H1 (cell line): ENCODE results near the gene EGFR. TPM values are rescaled to one million over a fixed set of nuclear protein-coding genes. Genes with fewer than 3 reads are reported as not detected.
A peak's percentile ranks its signal among the peaks of the same experiment; 100 is the strongest.

ENCODE experiments used
- CTCF ChIA-PET: fragments of 300-600 bp; sonication (Branson Sonifier 250); formaldehyde crosslinking; loops from one replicate; lab custom pipeline; 2021; ENCODE audit not compliant: partially characterized antibody; lab: Charles Lee
- POLR2A ChIA-PET: fragments of 300-600 bp; sonication (Branson Sonifier 250); formaldehyde crosslinking; loops from one replicate; lab custom pipeline; 2021; ENCODE audit warnings: inconsistent platforms; ENCODE audit not compliant: partially characterized antibody; lab: Charles Lee
- DNase-seq, 2 experiments: peaks; one replicate each; pipeline versions ENCODE4 v3.0.0 to v3.0.0-alpha.2; 2010 to 2022; ENCODE audit warnings: low spot score in 2 of 2, low read depth in 1 of 2, mixed read lengths in 1 of 2
- FAIRE-seq: peaks from 2 replicates; lab custom pipeline; 2011; peaks lifted over from hg19 to GRCh38; lab: Jason Lieb, UNC
- H2AFZ ChIP-seq: 2 replicates; pipeline ENCODE4 v1.8.1; 2012; ENCODE audit warnings: low read length, inconsistent platforms
- H2AK5ac ChIP-seq: 2 replicates; pipeline ENCODE4 v1.6.1; 2013; ENCODE audit warnings: low read depth, low read length
- H2BK120ac ChIP-seq: replicated peaks from 2 replicates; pipeline ENCODE3; 2013; ENCODE audit warnings: low read depth, low read length, inconsistent platforms
- H2BK12ac ChIP-seq: 2 replicates; pipeline ENCODE4 v1.6.1; 2013; ENCODE audit warnings: low read depth, low read length
- H2BK15ac ChIP-seq: 2 replicates; pipeline ENCODE4 v1.6.1; 2013; ENCODE audit warnings: low read length
- H2BK20ac ChIP-seq: 2 replicates; pipeline ENCODE4 v1.6.1; 2013; ENCODE audit warnings: low read length
- H2BK5ac ChIP-seq: 2 replicates; pipeline ENCODE4 v1.6.1; 2013; ENCODE audit warnings: low read depth, low read length
- H3K14ac ChIP-seq: 2 replicates; pipeline ENCODE4 v1.6.1; 2013; ENCODE audit warnings: inconsistent platforms; ENCODE audit not compliant: insufficient read length
- H3K18ac ChIP-seq: 2 replicates; pipeline ENCODE4 v1.6.1; 2013; ENCODE audit warnings: low read length; ENCODE audit errors: extremely low read depth
- H3K23ac ChIP-seq: 2 replicates; pipeline ENCODE4 v1.6.1; 2013; ENCODE audit warnings: inconsistent platforms; ENCODE audit not compliant: insufficient read length
- H3K23me2 ChIP-seq: 2 replicates; pipeline ENCODE4 v1.6.1; 2013; ENCODE audit warnings: low read depth, low read length
- H3K27ac ChIP-seq: 2 replicates; pipeline ENCODE4 v1.6.1; 2011; ENCODE audit warnings: low read depth, low read length, inconsistent platforms
- H3K27me3 ChIP-seq, 4 experiments: replicated peaks in 1 of 4; 1 replicate in 1 of 4; 2 replicates in 3 of 4; pipeline versions ENCODE4 v1.6.1 to v1.8.1; 2011 to 2013; ENCODE audit warnings: low read length in 3 of 4, mild to moderate bottlenecking in 3 of 4, inconsistent platforms in 2 of 4, mixed read lengths in 2 of 4, moderate library complexity in 1 of 4; ENCODE audit not compliant: control insufficient read depth in 3 of 4, insufficient read depth in 3 of 4; ENCODE audit errors: extremely low read depth in 1 of 4
- H3K36me3 ChIP-seq, 4 experiments: 2 replicates each; pipeline versions ENCODE4 v1.6.1 to v1.8.1; 2011 to 2013; ENCODE audit warnings: mild to moderate bottlenecking in 4 of 4, low read length in 3 of 4, moderate library complexity in 2 of 4, control low read depth in 1 of 4, inconsistent platforms in 1 of 4; ENCODE audit not compliant: insufficient read depth in 4 of 4, control insufficient read depth in 2 of 4
- H3K4ac ChIP-seq: replicated peaks from 2 replicates; pipeline ENCODE3; 2013; ENCODE audit warnings: low read length, low read depth, mixed read lengths, inconsistent platforms; ENCODE audit not compliant: insufficient read length
- H3K4me1 ChIP-seq, 4 experiments: replicated peaks in 1 of 4; 1 replicate in 1 of 4; 2 replicates in 3 of 4; pipeline versions ENCODE4 v1.6.1 to v1.8.1; 2011 to 2013; ENCODE audit warnings: low read length in 3 of 4, inconsistent platforms in 2 of 4, mixed read lengths in 1 of 4; ENCODE audit not compliant: insufficient read depth in 4 of 4, control insufficient read depth in 3 of 4
- H3K4me2 ChIP-seq, 2 experiments: 2 replicates each; pipeline versions ENCODE4 v1.6.1 to v1.8.1; 2011 to 2013; ENCODE audit warnings: low read depth in 2 of 2, low read length in 2 of 2, control low read depth in 1 of 2, inconsistent platforms in 1 of 2, mild to moderate bottlenecking in 1 of 2; ENCODE audit not compliant: insufficient read depth in 1 of 2
- H3K4me3 ChIP-seq, 4 experiments: fragments of 200-600, 300-600 bp in 1 of 4; sonication (generic), shearing (Covaris generic), sonication (Bioruptor Twin) in 1 of 4; 2 replicates each; pipeline versions ENCODE4 v1.5.1 to v1.8.1; 2011 to 2016; ENCODE audit warnings: low read length in 4 of 4, low read depth in 3 of 4, control low read depth in 2 of 4, inconsistent platforms in 2 of 4, mild to moderate bottlenecking in 2 of 4, mixed read lengths in 1 of 4, moderate library complexity in 1 of 4; ENCODE audit not compliant: insufficient read depth in 2 of 4; ENCODE audit errors: extremely low read depth in 1 of 4
- H3K56ac ChIP-seq: replicated peaks from 2 replicates; pipeline ENCODE3; 2013; ENCODE audit warnings: low read depth, mild to moderate bottlenecking, mixed read lengths, low read length, inconsistent platforms; ENCODE audit not compliant: insufficient read length
- H3K79me1 ChIP-seq: 2 replicates; pipeline ENCODE4 v1.6.1; 2013; ENCODE audit warnings: low read depth, low read length, control low read depth
- H3K79me2 ChIP-seq, 2 experiments: 2 replicates each; pipeline versions ENCODE4 v1.6.1 to v1.8.1; 2012 to 2013; ENCODE audit warnings: low read length in 2 of 2, mild to moderate bottlenecking in 2 of 2, inconsistent platforms in 1 of 2; ENCODE audit not compliant: insufficient read depth in 2 of 2, control insufficient read depth in 1 of 2
- H3K9ac ChIP-seq, 4 experiments: replicated peaks in 1 of 4; 1 replicate in 1 of 4; 2 replicates in 3 of 4; pipeline versions ENCODE4 v1.6.1 to v1.8.1; 2011 to 2013; ENCODE audit warnings: low read depth in 3 of 4, low read length in 3 of 4, control low read depth in 2 of 4, mild to moderate bottlenecking in 2 of 4, moderate library complexity in 2 of 4, inconsistent platforms in 1 of 4; ENCODE audit errors: extremely low read depth in 1 of 4
- H3K9me3 ChIP-seq, 2 experiments: 2 replicates each; pipeline versions ENCODE4 v1.6.1 to v1.8.1; 2012 to 2013; ENCODE audit warnings: mild to moderate bottlenecking in 2 of 2, moderate library complexity in 2 of 2, control low read depth in 1 of 2, inconsistent platforms in 1 of 2, low read depth in 1 of 2, low read length in 1 of 2, mixed read lengths in 1 of 2; ENCODE audit not compliant: insufficient read depth in 2 of 2
- H4K20me1 ChIP-seq, 2 experiments: replicated peaks in 1 of 2; 2 replicates each; pipeline versions ENCODE3 to v1.8.1; 2011 to 2013; ENCODE audit warnings: inconsistent platforms in 2 of 2, low read length in 2 of 2, mild to moderate bottlenecking in 1 of 2; ENCODE audit not compliant: insufficient read depth in 2 of 2, control insufficient read depth in 1 of 2
- H4K5ac ChIP-seq: 2 replicates; pipeline ENCODE4 v1.6.1; 2013; ENCODE audit warnings: low read length, low read depth, mixed read lengths, inconsistent platforms; ENCODE audit not compliant: insufficient read length
- H4K8ac ChIP-seq: 2 replicates; pipeline ENCODE4 v1.8.0; 2013; ENCODE audit warnings: mild to moderate bottlenecking, moderate library complexity, low read length, inconsistent platforms; ENCODE audit not compliant: insufficient read depth; ENCODE audit errors: extremely low read depth
- H4K91ac ChIP-seq: replicated peaks from 2 replicates; pipeline ENCODE3; 2013; ENCODE audit warnings: low read length, mixed read lengths, inconsistent platforms; ENCODE audit not compliant: insufficient read length
- ASH2L ChIP-seq: fragments of 200-600, 300-600 bp; sonication (generic); IDR thresholded peaks from one replicate; pipeline ENCODE4 v1.7.1; 2017; ENCODE audit warnings: low read length
- CTCF ChIP-seq, 3 experiments: IDR thresholded peaks; 1 replicate in 2 of 3; 2 replicates in 1 of 3; pipeline versions ENCODE4 v1.5.1 to v1.6.1; 2011; ENCODE audit warnings: low read length in 3 of 3, mild to moderate bottlenecking in 3 of 3, inconsistent platforms in 2 of 3, low read depth in 1 of 3, moderate library complexity in 1 of 3; ENCODE audit not compliant: insufficient read depth in 1 of 3; ENCODE audit errors: control extremely low read depth in 1 of 3
- MAX ChIP-seq: IDR thresholded peaks from 2 replicates; pipeline ENCODE4 v1.6.1; 2012; ENCODE audit warnings: inconsistent platforms
- RAD21 ChIP-seq, 2 experiments: IDR thresholded peaks in 1 of 2; conservative IDR thresholded peaks in 1 of 2; 2 replicates each; pipeline ENCODE4 v1.6.1; 2011; ENCODE audit warnings: low read depth in 2 of 2, low read length in 2 of 2, improper control_type of control experiment in 1 of 2, inconsistent platforms in 1 of 2, mild to moderate bottlenecking in 1 of 2, moderate library complexity in 1 of 2
- TEAD4 ChIP-seq: IDR thresholded peaks from 2 replicates; pipeline ENCODE4 v1.6.1; 2012; ENCODE audit warnings: low read depth, low read length, inconsistent platforms, mixed read lengths
- WGBS, 2 experiments: shearing (Covaris generic) in 1 of 2; methylation state at CpG; one replicate each; pipeline versions ENCODE4 v1.1.6 to v1.1.7; 2013 to 2015; ENCODE audit warnings: low lambda C conversion rate in 2 of 2, mixed read lengths in 2 of 2, inconsistent platforms in 1 of 2, low coverage in 1 of 2, missing lambda C conversion rate in 1 of 2; ENCODE audit not compliant: insufficient replicate concordance in 2 of 2, insufficient coverage in 1 of 2, insufficient read length in 1 of 2; ENCODE audit errors: extremely low coverage in 1 of 2, missing lambda C conversion rate in 1 of 2; 5-methylcytosine and 5-hydroxymethylcytosine counted together
- polyA plus RNA-seq, 7 experiments: library from polyadenylated mRNA; depleted of rRNA in 3 of 7; stranded (reverse) in 5 of 7; unstranded in 2 of 7; fragments of >200 nt in 5 of 7; fragments of 200-250 nt in 2 of 7; gene quantifications; 1 replicate in 5 of 7; 2 replicates in 1 of 7; 4 replicates in 1 of 7; pipeline versions ENCODE4 v1.2.1 to v1.2.3, GENCODE V29; 2011 to 2013; ENCODE audit warnings: missing spikeins in 2 of 7, mixed read lengths in 2 of 7
- total RNA-seq: library from RNA; stranded (reverse); fragmentation: NEBNext Ultra II Directional; extraction: Animal tissue kit (Norgen Biotek cat#: 25700); gene quantifications from 2 replicates; pipeline ENCODE4 v1.2.1, GENCODE V29; 2021

Gene EGFR
- total and polyA plus RNA-seq, 2 of the 8 experiments (the other 6 are each of a cell fraction or from before 2014, with no cell fraction given) = 1.9 to 5.8 TPM

- peak overlapping the region; percentile 21; the same call in 1 of the 2 replicates for H2BK5ac ChIP-seq
- H3K27ac ChIP-seq = no peak overlapping the region
- ChIA-PET CTCF (interaction anchor here (0.6 to 2.1 kb wide), 16 partner anchors 9 to 476 kb away, joined by 3 to 10 read pairs (median 4); no protein-coding TSS in a partner anchor), POLR2A (no interaction called here)
- DNase-seq = peak in 1 of 2 experiments; percentile 76
- no peaks in the 10 kb centered on the region for H3K79me2 ChIP-seq
- no peak overlapping the region; a peak in 1 of 8 replicates for H3K4me3 ChIP-seq
- peak; percentile 63 for FAIRE-seq
- no peaks in the 10 kb centered on the region for H3K79me1 ChIP-seq
- no peak overlapping the region for H4K91ac ChIP-seq
- no peak overlapping the region for H3K4ac ChIP-seq
- no peak overlapping the region for H3K23ac ChIP-seq
- peaks cover 0 to 4% (median 2%) of the 10 kb centered on the region in 4 experiments; a peak in 3 of 7 replicates for H3K4me1 ChIP-seq
- peak overlapping the region; percentile 99; the same call in 1 of the 2 replicates for H2AFZ ChIP-seq
- H4K8ac ChIP-seq = no peak overlapping the region
- no peak overlapping the region for H2AK5ac ChIP-seq
- TF ChIP-seq MAX (0 out of 2 replicates have a peak, but pooled peaks have one; percentile 40), RAD21 (IDR thresholded peaks at IDR 0.05 in 1 of 2, conservative IDR thresholded peaks at IDR 0.05 in 1 of 2; ENCODE audit: low read depth in 2 of 2, low read length in 2 of 2) (peak; percentile 49 to 57), TEAD4 (no peak), CTCF (IDR thresholded peaks at IDR 0.05; ENCODE audit: control extremely low read depth in 1 of 3, insufficient read depth in 1 of 3, low read depth in 1 of 3, low read length in 3 of 3) (peak; percentile 68 to 81 (median 76)), ASH2L (peak; percentile 20)
- peaks cover 11 to 26% (median 19%) of the 10 kb centered on the region in 4 experiments for H3K27me3 ChIP-seq
- H2BK12ac ChIP-seq = 0 out of 2 replicates have a peak overlapping the region, but pooled peaks have one; percentile 7
- 43% methylated on average over 7 of the region's 7 CpGs; no CpG with 5 or more reads in 1 of the 2 experiments for WGBS, 2 experiments
- H3K4me2 ChIP-seq = no peak overlapping the region; a peak in 1 of 4 replicates
- no peak overlapping the region for H3K18ac ChIP-seq
- no peak overlapping the region for H2BK15ac ChIP-seq
- no peaks in the 10 kb centered on the region for H3K36me3 ChIP-seq
- H2BK20ac ChIP-seq = no peak overlapping the region; the same call in 1 of the 2 replicates
- no peaks in the 10 kb centered on the region for H4K20me1 ChIP-seq
- H3K23me2 ChIP-seq = peaks cover 9% of the 10 kb centered on the region; the same call in 1 of the 2 replicates
- H4K5ac ChIP-seq = no peak overlapping the region
- H2BK120ac ChIP-seq = no peak overlapping the region
- no peak overlapping the region for H3K56ac ChIP-seq
- H3K9ac ChIP-seq = no peak overlapping the region
- H3K14ac ChIP-seq = no peak overlapping the region
- no peaks in the 10 kb centered on the region for H3K9me3 ChIP-seq
These were observed 231.5 kb downstream of the EGFR start for GRCh38 chr7:55250313-55250712.
